ENCODE measurements around the gene PRKCE. TPM values are rescaled to one million over a fixed set of nuclear protein-coding genes. Genes with fewer than 3 reads are reported as not detected.

The PRKCE gene
- total RNA-seq, 1 experiment from 2014 or later: 14.0 TPM

GRCh38 chr2:45802499-45803138 is 151.1 kb downstream of the PRKCE start:
- Histone ChIP-seq H3K4me3 (ENCODE audit: low read depth in 2 of 2, low read length in 2 of 2) (no peak overlapping the region), H3K27me3 (ENCODE audit: control insufficient read depth, insufficient read depth, low read length) (no peaks in the 10 kb centered on the region), H3K27ac (ENCODE audit: low read length) (no peak overlapping the region), H3K4me1 (ENCODE audit: control insufficient read depth, insufficient read depth, low read length) (no peaks in the 10 kb centered on the region), H3K36me3 (ENCODE audit: control insufficient read depth, insufficient read depth, low read length) (no peaks in the 10 kb centered on the region), H3K9me3 (ENCODE audit: control insufficient read depth, insufficient read depth, low read depth, low read length) (no peaks in the 10 kb centered on the region)
- DNase-seq (ENCODE audit: low read depth, low spot score) (no peak), ATAC-seq (no peak)
- CTCF ChIA-PET: no interaction called here
- intact Hi-C loops (cut with micrococcal nuclease; ENCODE audit: unreplicated experiment) (no loop called here), in situ Hi-C loops (cut with HindIII; ENCODE audit: low pct_unique_long_range_greater_than_20kb, low sequenced_read_pairs) (no loop called here)
- no TSS peak for BruUV-seq (replicated peaks)
- POLR2A ChIA-PET: no interaction called here
- TF ChIP-seq REST (IDR thresholded peaks at IDR 0.05; ENCODE audit: insufficient read depth in 1 of 2, low read depth in 2 of 2, low read length in 1 of 2): no peak
- TF ChIP-seq POLR2AphosphoS5 (IDR thresholded peaks at IDR 0.05; ENCODE audit: low read depth, low read length): no peak
- no peak for TF ChIP-seq SIN3A (IDR thresholded peaks at IDR 0.05; ENCODE audit: borderline replicate concordance, insufficient read depth, low read depth, low read length)
- TF ChIP-seq CTCF (IDR thresholded peaks at IDR 0.05): no peak
- no peak for TF ChIP-seq TCF7L2 (IDR thresholded peaks at IDR 0.05; ENCODE audit: low read depth, low read length)

- POLR2A ChIA-PET: interaction anchor here (0.7 kb wide), 1 partner anchor 252 kb away, joined by 3 read pairs; no protein-coding TSS in a partner anchor
- no peak for TF ChIP-seq REST (IDR thresholded peaks at IDR 0.05; ENCODE audit: insufficient read depth in 1 of 2, low read depth in 2 of 2, low read length in 1 of 2)
- DNase-seq (ENCODE audit: low read depth, low spot score): no peak
- Histone ChIP-seq H3K4me1 (ENCODE audit: control insufficient read depth, insufficient read depth, low read length) (no peaks in the 10 kb centered on the region), H3K36me3 (ENCODE audit: control insufficient read depth, insufficient read depth, low read length) (no peaks in the 10 kb centered on the region), H3K4me3 (ENCODE audit: low read depth in 2 of 2, low read length in 2 of 2) (no peak overlapping the region), H3K27me3 (ENCODE audit: control insufficient read depth, insufficient read depth, low read length) (no peaks in the 10 kb centered on the region), H3K9me3 (ENCODE audit: control insufficient read depth, insufficient read depth, low read depth, low read length) (no peaks in the 10 kb centered on the region), H3K27ac (ENCODE audit: low read length) (no peak overlapping the region)
- intact Hi-C loops (cut with micrococcal nuclease; ENCODE audit: unreplicated experiment): no loop called here
- ATAC-seq: no peak
- no TSS peak for BruUV-seq (replicated peaks)
- CTCF ChIA-PET: no interaction called here
- in situ Hi-C loops (cut with HindIII; ENCODE audit: low pct_unique_long_range_greater_than_20kb, low sequenced_read_pairs): no loop called here
These were observed 153.7 kb downstream of the PRKCE start for GRCh38 chr2:45804987-45805755.
